MM.1S (cell line): Measurements from ENCODE around the gene AKAP8.

Experiments used
- EZH2 ChIP-seq: fragments of 300-600 bp; sonication (generic); optimal IDR thresholded peaks from 2 replicates; pipeline ENCODE3; 2017; ENCODE audit warnings: low read depth, mild to moderate bottlenecking, antibody characterized with exemption, low read length, mixed read lengths
- TF ChIP-seq, protein P1 (sequence below): fragments of 300-600 bp; sonication (generic); IDR thresholded peaks from 2 replicates; pipeline ENCODE4 v1.5.1; 2016; ENCODE audit warnings: antibody characterized with exemption, low read length, mixed read lengths

DNA sequence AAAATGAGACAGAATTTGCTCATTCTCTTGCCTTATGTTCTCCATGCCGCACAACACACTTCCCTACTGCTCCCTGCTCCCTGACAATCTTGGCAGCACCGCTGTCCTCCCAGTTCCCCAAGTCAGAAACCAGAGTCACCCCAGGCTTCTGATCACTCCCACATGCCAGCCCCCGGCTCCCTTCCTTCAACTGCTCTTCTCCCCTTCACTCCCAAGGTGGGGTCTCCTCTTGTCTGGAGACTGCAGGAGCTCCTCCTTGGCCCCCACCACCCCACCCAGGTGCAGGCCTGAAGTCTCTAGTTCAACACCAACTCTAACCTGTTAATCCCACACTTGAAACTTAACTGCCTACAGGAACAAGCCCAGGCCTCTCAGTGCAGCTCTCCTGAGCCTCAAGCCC, 16.8 kb upstream of the AKAP8 start:
- TF ChIP-seq, protein P1, sequence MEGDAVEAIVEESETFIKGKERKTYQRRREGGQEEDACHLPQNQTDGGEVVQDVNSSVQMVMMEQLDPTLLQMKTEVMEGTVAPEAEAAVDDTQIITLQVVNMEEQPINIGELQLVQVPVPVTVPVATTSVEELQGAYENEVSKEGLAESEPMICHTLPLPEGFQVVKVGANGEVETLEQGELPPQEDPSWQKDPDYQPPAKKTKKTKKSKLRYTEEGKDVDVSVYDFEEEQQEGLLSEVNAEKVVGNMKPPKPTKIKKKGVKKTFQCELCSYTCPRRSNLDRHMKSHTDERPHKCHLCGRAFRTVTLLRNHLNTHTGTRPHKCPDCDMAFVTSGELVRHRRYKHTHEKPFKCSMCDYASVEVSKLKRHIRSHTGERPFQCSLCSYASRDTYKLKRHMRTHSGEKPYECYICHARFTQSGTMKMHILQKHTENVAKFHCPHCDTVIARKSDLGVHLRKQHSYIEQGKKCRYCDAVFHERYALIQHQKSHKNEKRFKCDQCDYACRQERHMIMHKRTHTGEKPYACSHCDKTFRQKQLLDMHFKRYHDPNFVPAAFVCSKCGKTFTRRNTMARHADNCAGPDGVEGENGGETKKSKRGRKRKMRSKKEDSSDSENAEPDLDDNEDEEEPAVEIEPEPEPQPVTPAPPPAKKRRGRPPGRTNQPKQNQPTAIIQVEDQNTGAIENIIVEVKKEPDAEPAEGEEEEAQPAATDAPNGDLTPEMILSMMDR: no peak
- TF ChIP-seq EZH2: no peak
